Measurements from ENCODE around the gene GALNT6. TPM values are rescaled to one million over a fixed set of nuclear protein-coding genes. Genes with fewer than 3 reads are reported as not detected.
A peak's percentile ranks its signal among the peaks of the same experiment; 100 is the strongest.

The GALNT6 gene
- total and polyA plus RNA-seq, 2 donors (not counting 1 experiment from before 2014, with no cell fraction given), result 25.2 to 115 TPM

GRCh38 chr12:51393676-51394545, 2.7 kb upstream of the GALNT6 start:
- Histone ChIP-seq H4K20me1 (ENCODE audit: control insufficient read depth, extremely low read depth, insufficient read depth, low read length) (no peaks in the 10 kb centered on the region), H3K36me3 (ENCODE audit: control insufficient read depth, insufficient read depth, low read length) (peaks cover 2% of the 10 kb centered on the region), H3K27ac (ENCODE audit: insufficient read depth, low read length) (peak overlapping the region; percentile 95), H3K4me2 (ENCODE audit: extremely low read depth, insufficient read depth, low read length) (peak overlapping the region; percentile 56), H2AFZ (ENCODE audit: low read length) (peak overlapping the region; percentile 29), H3K79me2 (ENCODE audit: control insufficient read depth, insufficient read depth, low read length) (peaks cover 7% of the 10 kb centered on the region), H3K9me3 (ENCODE audit: control insufficient read depth, insufficient read depth, low read depth, low read length) (no peaks in the 10 kb centered on the region), H3K9ac (ENCODE audit: insufficient read depth, low read length) (peak overlapping the region; percentile 45), H3K4me3 (replicated peaks in 1 of 4; ENCODE audit: control extremely low read depth in 1 of 4, insufficient read depth in 1 of 4, low read depth in 3 of 4, low read length in 4 of 4) (no peak overlapping the region), H3K27me3 (ENCODE audit: control insufficient read depth, insufficient read depth, low read length) (no peaks in the 10 kb centered on the region), H3K4me1 (ENCODE audit: control insufficient read depth, extremely low read depth, insufficient read depth, low read length) (peaks cover 39% of the 10 kb centered on the region)
- no peak for TF ChIP-seq CTCF (conservative IDR thresholded peaks at IDR 0.05 in 1 of 2, IDR thresholded peaks at IDR 0.05 in 1 of 2; ENCODE audit: low read depth in 1 of 2, low read length in 2 of 2)
- no peak for TF ChIP-seq EZH2 (IDR thresholded peaks at IDR 0.05; ENCODE audit: low read length, missing control alignments)
- peak; percentile 90 to 95 for DNase-seq (ENCODE audit: low read depth in 2 of 2)

GRCh38 chr12:51392556-51393237, 1.5 kb upstream of the GALNT6 start:
- Histone ChIP-seq H3K4me3 (replicated peaks in 1 of 4; ENCODE audit: control extremely low read depth in 1 of 4, insufficient read depth in 1 of 4, low read depth in 3 of 4, low read length in 4 of 4) (peak overlapping the region in 2 of 4 experiments; percentile 49 to 69), H3K9me3 (ENCODE audit: control insufficient read depth, insufficient read depth, low read depth, low read length) (no peaks in the 10 kb centered on the region), H3K36me3 (ENCODE audit: control insufficient read depth, insufficient read depth, low read length) (peaks cover 2% of the 10 kb centered on the region), H3K9ac (ENCODE audit: insufficient read depth, low read length) (no peak overlapping the region), H4K20me1 (ENCODE audit: control insufficient read depth, extremely low read depth, insufficient read depth, low read length) (no peaks in the 10 kb centered on the region), H3K27ac (ENCODE audit: insufficient read depth, low read length) (peak overlapping the region; percentile 95), H2AFZ (ENCODE audit: low read length) (no peak overlapping the region), H3K4me1 (ENCODE audit: control insufficient read depth, extremely low read depth, insufficient read depth, low read length) (peaks cover 45% of the 10 kb centered on the region), H3K4me2 (ENCODE audit: extremely low read depth, insufficient read depth, low read length) (peak overlapping the region; percentile 72), H3K27me3 (ENCODE audit: control insufficient read depth, insufficient read depth, low read length) (no peaks in the 10 kb centered on the region), H3K79me2 (ENCODE audit: control insufficient read depth, insufficient read depth, low read length) (peaks cover 7% of the 10 kb centered on the region)
- peak; percentile 54 to 66 for DNase-seq (ENCODE audit: low read depth in 2 of 2)
- TF ChIP-seq EZH2 (IDR thresholded peaks at IDR 0.05; ENCODE audit: low read length, missing control alignments), result no peak
- TF ChIP-seq CTCF (conservative IDR thresholded peaks at IDR 0.05 in 1 of 2, IDR thresholded peaks at IDR 0.05 in 1 of 2; ENCODE audit: low read depth in 1 of 2, low read length in 2 of 2), result no peak

- peak overlapping the region; percentile 61 for H3K9ac ChIP-seq (ENCODE audit: insufficient read depth, low read length)
- peak overlapping the region; percentile 58 for H2AFZ ChIP-seq (ENCODE audit: low read length)
- H3K4me3 ChIP-seq (replicated peaks in 1 of 4; ENCODE audit: control extremely low read depth in 1 of 4, insufficient read depth in 1 of 4, low read depth in 3 of 4, low read length in 4 of 4), result peak overlapping the region; percentile 56 to 70 (median 69)
- peaks cover 46% of the 10 kb centered on the region for H3K4me1 ChIP-seq (ENCODE audit: control insufficient read depth, extremely low read depth, insufficient read depth, low read length)
- H3K4me2 ChIP-seq (ENCODE audit: extremely low read depth, insufficient read depth, low read length), result peak overlapping the region; percentile 83
- peak overlapping the region; percentile 77 for H3K27ac ChIP-seq (ENCODE audit: insufficient read depth, low read length)
- no peaks in the 10 kb centered on the region for H3K9me3 ChIP-seq (ENCODE audit: control insufficient read depth, insufficient read depth, low read depth, low read length)
- H3K79me2 ChIP-seq (ENCODE audit: control insufficient read depth, insufficient read depth, low read length), result peaks cover 7% of the 10 kb centered on the region
- H3K27me3 ChIP-seq (ENCODE audit: control insufficient read depth, insufficient read depth, low read length), result no peaks in the 10 kb centered on the region
- H3K36me3 ChIP-seq (ENCODE audit: control insufficient read depth, insufficient read depth, low read length), result peaks cover 2% of the 10 kb centered on the region
- no peak for DNase-seq (ENCODE audit: low read depth in 2 of 2)
- H4K20me1 ChIP-seq (ENCODE audit: control insufficient read depth, extremely low read depth, insufficient read depth, low read length), result no peaks in the 10 kb centered on the region
- TF ChIP-seq CTCF (conservative IDR thresholded peaks at IDR 0.05 in 1 of 2, IDR thresholded peaks at IDR 0.05 in 1 of 2; ENCODE audit: low read depth in 1 of 2, low read length in 2 of 2) (no peak), EZH2 (IDR thresholded peaks at IDR 0.05; ENCODE audit: low read length, missing control alignments) (no peak)
Observed at GRCh38 chr12:51390891-51391282, 319 bp downstream of the GALNT6 start.
